Tibial nerve (tissue), 4 donors: Measurements from ENCODE around the gene FMN1. TPM values are rescaled to one million over a fixed set of nuclear protein-coding genes. Genes with fewer than 3 reads are reported as not detected.

Source experiments
- DNase-seq, 2 donors: peaks; one replicate each; pipeline ENCODE4 v3.0.0-alpha.2; 2019; ENCODE audit warnings: low spot score in 2 of 2
- H3K27ac ChIP-seq, 4 donors: fragments of 200-600 bp; sonication (generic) in 3 of 4; one replicate each; pipeline ENCODE4 v1.5.1; 2017 to 2019; ENCODE audit warnings: mild to moderate bottlenecking in 1 of 4
- H3K27me3 ChIP-seq, 2 donors: fragments of 200-600 bp; sonication (generic) in 1 of 2; one replicate each; pipeline versions ENCODE4 v1.5.1 to v1.6.0; 2017 to 2019
- H3K36me3 ChIP-seq, 3 donors: fragments of 200-600 bp; sonication (generic); one replicate each; pipeline ENCODE4 v1.5.1; 2018 to 2019
- H3K4me1 ChIP-seq, 4 donors: fragments of 200-600 bp; sonication (generic) in 3 of 4; one replicate each; pipeline ENCODE4 v1.5.1; 2017 to 2019
- H3K4me3 ChIP-seq, 4 donors: fragments of 200-600 bp; sonication (generic) in 3 of 4; one replicate each; pipeline ENCODE4 v1.5.1; 2017 to 2019; ENCODE audit warnings: mild to moderate bottlenecking in 1 of 4, moderate library complexity in 1 of 4
- H3K9me3 ChIP-seq, 4 donors: fragments of 200-600 bp; sonication (generic) in 3 of 4; one replicate each; pipeline ENCODE4 v1.5.1; 2017 to 2019
- CTCF ChIP-seq, 5 experiments: fragments of 200-600 bp in 3 of 5; fragments of 450-650 bp in 2 of 5; sonication (generic) in 3 of 5; IDR thresholded peaks; one replicate each; pipeline ENCODE4 v1.5.1; 2016 to 2019; ENCODE audit warnings: antibody characterized with exemption in 5 of 5, mild to moderate bottlenecking in 3 of 5, moderate library complexity in 2 of 5
- EP300 ChIP-seq, 2 donors: sonication (generic); formaldehyde crosslinking; IDR thresholded peaks; one replicate each; pipeline ENCODE4 v1.6.1; 2017; ENCODE audit warnings: antibody characterized with exemption in 2 of 2, mild to moderate bottlenecking in 1 of 2
- POLR2A ChIP-seq, 2 donors: fragments of 450-650 bp; IDR thresholded peaks; one replicate each; pipeline ENCODE4 v1.6.1; 2017; ENCODE audit warnings: antibody characterized with exemption in 2 of 2, mild to moderate bottlenecking in 2 of 2, moderate library complexity in 2 of 2
- WGBS, 2 donors: methylation state at CpG; one replicate each; pipeline ENCODE4 v1.1.5; 2018; 5-methylcytosine and 5-hydroxymethylcytosine counted together
- total RNA-seq, 4 donors: library from RNA; depleted of rRNA; stranded (reverse); fragments of >200 nt; gene quantifications; one replicate each; pipeline ENCODE4 v1.1.0, GENCODE V29; 2016

Gene FMN1
- total RNA-seq, 4 donors from 2014 or later = 15.1 to 62.1 (median 20.7) TPM

GRCh38 chr15:33057845-33058244 lies 136.7 kb downstream of the FMN1 start:
- Histone ChIP-seq H3K36me3 (no peaks in the 10 kb centered on the region), H3K9me3 (no peaks in the 10 kb centered on the region), H3K4me3 (no peak overlapping the region), H3K27me3 (no peaks in the 10 kb centered on the region), H3K27ac (no peak overlapping the region), H3K4me1 (no peaks in the 10 kb centered on the region)
- no peak for DNase-seq
- WGBS, 2 donors = 94% methylated on average over 8 of the region's 8 CpGs
- TF ChIP-seq EP300 (IDR thresholded peaks at IDR 0.05) (no peak), POLR2A (IDR thresholded peaks at IDR 0.05) (no peak), CTCF (IDR thresholded peaks at IDR 0.05) (no peak)

GRCh38 chr15:33055962-33056361 lies 138.6 kb downstream of the FMN1 start:
- DNase-seq = no peak
- Histone ChIP-seq H3K4me1 (no peaks in the 10 kb centered on the region), H3K9me3 (no peaks in the 10 kb centered on the region), H3K27ac (no peak overlapping the region), H3K36me3 (no peaks in the 10 kb centered on the region), H3K27me3 (no peaks in the 10 kb centered on the region), H3K4me3 (no peak overlapping the region)
- TF ChIP-seq POLR2A (IDR thresholded peaks at IDR 0.05) = no peak
- TF ChIP-seq CTCF (IDR thresholded peaks at IDR 0.05) = no peak
- 77 to 82% methylated on average over 2 of the region's 2 CpGs for WGBS, 2 donors

- H3K9me3 ChIP-seq = no peaks in the 10 kb centered on the region
- no peak for DNase-seq
- 65 to 72% methylated on average over 5 of the region's 5 CpGs for WGBS, 2 donors
- TF ChIP-seq POLR2A (IDR thresholded peaks at IDR 0.05) (no peak), EP300 (IDR thresholded peaks at IDR 0.05) (no peak), CTCF (IDR thresholded peaks at IDR 0.05) (no peak)
- H3K36me3 ChIP-seq = no peaks in the 10 kb centered on the region
- H3K27me3 ChIP-seq = no peaks in the 10 kb centered on the region
- H3K4me3 ChIP-seq = no peak overlapping the region
- no peaks in the 10 kb centered on the region for H3K4me1 ChIP-seq
- H3K27ac ChIP-seq = no peak overlapping the region
These were observed 143.0 kb downstream of the FMN1 start for GRCh38 chr15:33051528-33051927.

GRCh38 chr15:33048255-33048654 lies 146.3 kb downstream of the FMN1 start:
- Histone ChIP-seq H3K27ac (no peak overlapping the region), H3K4me1 (no peaks in the 10 kb centered on the region), H3K4me3 (no peak overlapping the region), H3K9me3 (peaks cover 0 to 9% (median 0%) of the 10 kb centered on the region in 4 donors), H3K27me3 (no peaks in the 10 kb centered on the region), H3K36me3 (peaks cover 0 to 7% (median 0%) of the 10 kb centered on the region in 3 donors)
- TF ChIP-seq CTCF (IDR thresholded peaks at IDR 0.05) = no peak
- TF ChIP-seq EP300 (IDR thresholded peaks at IDR 0.05) = no peak
- TF ChIP-seq POLR2A (IDR thresholded peaks at IDR 0.05) = no peak
- no peak for DNase-seq
- 81 to 87% methylated on average over 2 of the region's 2 CpGs for WGBS, 2 donors

GRCh38 chr15:33047077-33047476 lies 147.4 kb downstream of the FMN1 start:
- Histone ChIP-seq H3K4me3 (no peak overlapping the region), H3K9me3 (peaks cover 0 to 11% (median 0%) of the 10 kb centered on the region in 4 donors), H3K4me1 (no peaks in the 10 kb centered on the region), H3K27ac (no peak overlapping the region), H3K36me3 (peaks cover 0 to 7% (median 0%) of the 10 kb centered on the region in 3 donors), H3K27me3 (no peaks in the 10 kb centered on the region)
- TF ChIP-seq POLR2A (IDR thresholded peaks at IDR 0.05) (no peak), EP300 (IDR thresholded peaks at IDR 0.05) (no peak), CTCF (IDR thresholded peaks at IDR 0.05) (no peak)
- WGBS, 2 donors = 68 to 72% methylated on average over 2 of the region's 2 CpGs
- no peak for DNase-seq
